K562 (cell line): ENCODE data around the gene ZNF219. TPM values are rescaled to one million over a fixed set of nuclear protein-coding genes. Genes with fewer than 3 reads are reported as not detected.

Source experiments
- ATAC-seq: fragments of 200-7000 bp; cut with Tn5 transposase; 3 replicates; pipeline ENCODE4 v1.9.1; 2020; ENCODE audit warnings: moderate library complexity
- BruUV-seq: library from RNA; stranded (reverse); fragments of 400-500 nt; replicated peaks from 2 replicates; lab custom pipeline; 2021; lab: Mats Ljungman, UMichigan
- CTCF ChIA-PET: fragments of 300-600 bp; formaldehyde crosslinking; extraction: SDS; loops from one replicate; lab custom pipeline; 2021; ENCODE audit warnings: low intra/inter-chr PET ratio; lab: Yijun Ruan, JAX
- POLR2A ChIA-PET: fragments of 300-600, 350-650 bp; sonication (Branson Sonifier 250); formaldehyde crosslinking; extraction: SDS; loops from one replicate; lab custom pipeline; 2021; ENCODE audit warnings: antibody characterized with exemption, inconsistent platforms; lab: Yijun Ruan, JAX
- DNase-seq, 4 experiments: peaks; one replicate each; pipeline versions ENCODE4 v3.0.0 to v3.0.0-alpha.2; 2011 to 2018; ENCODE audit warnings: low spot score in 3 of 4, mixed read lengths in 3 of 4; ENCODE audit errors: extremely low read depth in 1 of 4
- FAIRE-seq: peaks from 2 replicates; lab custom pipeline; 2011; peaks lifted over from hg19 to GRCh38; lab: Jason Lieb, UNC
- H2AFZ ChIP-seq: 2 replicates; pipeline ENCODE4 v1.6.0; 2011; ENCODE audit warnings: low read depth, low read length, control low read depth, inconsistent platforms
- H3K27ac ChIP-seq: fragments of 200-600 bp; 3 replicates; pipeline ENCODE4 v1.8.0; 2011; ENCODE audit warnings: low read depth, mild to moderate bottlenecking, control low read depth, inconsistent platforms, low read length, moderate library complexity, mixed read lengths; ENCODE audit errors: extremely low read depth
- H3K27me3 ChIP-seq, 2 experiments: fragments of 300-600 bp in 1 of 2; 2 replicates in 1 of 2; 3 replicates in 1 of 2; pipeline versions ENCODE4 v1.6.0 to v1.8.0; 2011; ENCODE audit warnings: inconsistent platforms in 2 of 2, low read length in 2 of 2, mild to moderate bottlenecking in 1 of 2, mixed read lengths in 1 of 2, moderate library complexity in 1 of 2; ENCODE audit not compliant: control insufficient read depth in 2 of 2, insufficient read depth in 2 of 2
- H3K36me3 ChIP-seq: fragments of 300-600 bp; 3 replicates; pipeline ENCODE4 v1.8.0; 2011; ENCODE audit warnings: mild to moderate bottlenecking, low read length, inconsistent platforms; ENCODE audit not compliant: control insufficient read depth, insufficient read depth
- H3K4me1 ChIP-seq, 2 experiments: fragments of 200-600 bp in 1 of 2; replicated peaks in 1 of 2; 2 replicates in 1 of 2; 3 replicates in 1 of 2; pipeline versions ENCODE4 v1.5.1 to v1.8.0; 2011; ENCODE audit warnings: inconsistent platforms in 2 of 2, low read length in 2 of 2, mild to moderate bottlenecking in 1 of 2, mixed read lengths in 1 of 2, moderate library complexity in 1 of 2; ENCODE audit not compliant: control insufficient read depth in 2 of 2, insufficient read depth in 2 of 2
- H3K4me2 ChIP-seq: 2 replicates; pipeline ENCODE4 v1.6.1; 2011; ENCODE audit warnings: low read length, control low read depth, inconsistent platforms, mixed read lengths; ENCODE audit not compliant: insufficient read depth
- H3K4me3 ChIP-seq: fragments of 200-600 bp; sonication (generic), shearing (Covaris generic); 2 replicates; pipeline ENCODE4 v1.5.1; 2016; ENCODE audit warnings: control low read depth, inconsistent platforms
- H3K79me2 ChIP-seq: fragments of 200-600 bp; 3 replicates; pipeline ENCODE4 v1.8.0; 2011; ENCODE audit warnings: low read length, inconsistent platforms; ENCODE audit not compliant: control insufficient read depth, insufficient read depth
- H3K9ac ChIP-seq, 2 experiments: 2 replicates each; pipeline versions ENCODE4 v1.6.0 to v1.6.1; 2011; ENCODE audit warnings: low read depth in 2 of 2, low read length in 2 of 2, control low read depth in 1 of 2, inconsistent platforms in 1 of 2, mild to moderate bottlenecking in 1 of 2, mixed read lengths in 1 of 2; ENCODE audit not compliant: insufficient read depth in 1 of 2
- H3K9me1 ChIP-seq: one replicate; pipeline ENCODE4 v1.6.0; 2011; ENCODE audit warnings: inconsistent platforms, mild to moderate bottlenecking, low read length, moderate library complexity; ENCODE audit not compliant: control insufficient read depth, insufficient read depth
- H3K9me3 ChIP-seq: replicated peaks from 2 replicates; pipeline ENCODE4 v1.5.1; 2011; ENCODE audit warnings: low read depth, low read length, inconsistent platforms; ENCODE audit not compliant: control insufficient read depth, insufficient read depth
- H4K20me1 ChIP-seq: replicated peaks from 2 replicates; pipeline ENCODE4 v1.6.1; 2011; ENCODE audit warnings: low read length, inconsistent platforms, mixed read lengths; ENCODE audit not compliant: control insufficient read depth, insufficient read depth
- ESRRA ChIP-seq: fragments of 450-650 bp; IDR thresholded peaks from 2 replicates; pipeline ENCODE4 v1.6.1; 2014; ENCODE audit warnings: low read depth, mild to moderate bottlenecking, moderate library complexity, borderline replicate concordance
- NFIC ChIP-seq: fragments of 450-650 bp; IDR thresholded peaks from 2 replicates; pipeline ENCODE4 v1.6.1; 2017; ENCODE audit warnings: mild to moderate bottlenecking, inconsistent platforms
- NR2C1 ChIP-seq, 2 experiments: fragments of 450-650 bp; IDR thresholded peaks; 2 replicates each; pipeline ENCODE4 v1.6.1; 2017; ENCODE audit warnings: mild to moderate bottlenecking in 2 of 2, antibody characterized with exemption in 1 of 2, inconsistent platforms in 1 of 2, missing compliant biosample characterization in 1 of 2, missing genetic modification characterization in 1 of 2
- RBM17 ChIP-seq: fragments of 200-400 bp; formaldehyde crosslinking; IDR thresholded peaks from 2 replicates; pipeline ENCODE4 v1.6.1; 2017; ENCODE audit warnings: low read depth, mild to moderate bottlenecking, low read length, borderline replicate concordance
- WHSC1 ChIP-seq: IDR thresholded peaks from one replicate; pipeline ENCODE4 v1.6.1; 2012; ENCODE audit warnings: low read length, control low read depth, inconsistent platforms
- WGBS: fragments of 100-300 bp; shearing (Covaris generic); methylation state at CpG from one replicate; pipeline ENCODE4 v1.1.6; 2016; ENCODE audit warnings: low coverage, mixed read lengths; ENCODE audit not compliant: insufficient coverage; ENCODE audit errors: missing lambda C conversion rate; 5-methylcytosine and 5-hydroxymethylcytosine counted together
- in situ Hi-C: fragments of 300-500 bp; cut with MboI; formaldehyde crosslinking; loops from 4 replicates; pipeline ENCODE4 v1.15.0; 2018; ENCODE audit warnings: inconsistent platforms, mixed read lengths
- intact Hi-C: fragments of 100-400 bp; cut with micrococcal nuclease; formaldehyde crosslinking; loops from 2 replicates; pipeline ENCODE4 v1.14.2; 2022
- polyA plus RNA-seq, 8 experiments: library from polyadenylated mRNA; depleted of rRNA in 4 of 8; stranded (reverse) in 5 of 8; unstranded in 3 of 8; fragments of >200 nt; fragmentation: Nextera tagmentation in 2 of 8; fragmentation: Illumina TruSeq in 1 of 8; extraction: Ambion mirVana in 2 of 8; extraction: Trizol in 1 of 8; gene quantifications; 2 replicates each; pipeline versions ENCODE4 v1.2.1 to v1.2.3, GENCODE V29; 2011 to 2014; ENCODE audit warnings: inconsistent platforms in 1 of 8, missing spikeins in 1 of 8
- total RNA-seq, 7 experiments: library from RNA; depleted of rRNA in 6 of 7; stranded (reverse); fragments of >200 nt in 6 of 7; fragmentation: Illumina TruSeq in 2 of 7; extraction: Trizol in 2 of 7; gene quantifications; 2 replicates each; pipeline versions ENCODE4 v1.2.1 to v1.2.3, GENCODE V29; 2011 to 2021; ENCODE audit warnings: low replicate concordance in 1 of 7
- TF ChIP-seq, protein P1 (sequence below): fragments of 250-450 bp; sonication (Bioruptor Pico); IDR thresholded peaks from 2 replicates; pipeline ENCODE4 v1.9.0; 2021; ENCODE audit warnings: mild to moderate bottlenecking, inconsistent platforms

The ZNF219 gene
- total and polyA plus RNA-seq, 9 of the 15 experiments (the other 6 are each of a cell fraction or from before 2014, with no cell fraction given) = 0.29 to 10.6 (median 2.8) TPM

DNA sequence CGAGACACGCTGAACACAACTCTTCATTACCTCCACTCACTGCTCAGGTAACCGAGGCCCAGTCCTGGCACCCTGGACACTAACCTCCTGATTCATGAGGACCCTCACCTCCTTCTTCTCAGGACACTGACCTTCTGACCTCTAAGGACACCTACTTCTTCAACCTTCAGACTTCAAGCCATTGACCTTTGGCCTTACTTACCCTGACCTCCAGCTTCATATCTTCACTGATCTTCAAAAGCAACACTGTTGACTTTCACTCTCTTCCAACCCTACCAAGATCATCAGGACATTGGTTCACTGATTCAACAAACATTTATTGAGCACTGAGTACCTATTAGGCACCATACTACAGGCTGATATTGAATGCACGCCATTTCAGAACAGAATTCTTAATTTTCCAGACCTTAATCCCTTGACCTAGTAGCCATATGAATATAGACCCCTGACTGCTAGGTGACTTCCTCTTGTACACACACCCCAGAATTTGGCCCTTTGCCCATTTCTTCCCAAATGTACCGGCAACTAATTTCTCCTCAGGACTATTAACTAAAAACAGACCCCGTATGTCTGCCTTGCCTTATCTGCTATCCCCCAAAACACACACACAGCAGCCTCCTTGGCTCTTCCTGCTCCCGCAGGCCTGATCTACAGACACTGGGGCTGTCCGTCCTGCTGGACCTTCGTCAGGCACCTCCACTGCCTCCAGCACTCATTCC lies 22.6 kb downstream of the ZNF219 start:
- Histone ChIP-seq H3K9ac (no peak overlapping the region), H3K4me3 (no peak overlapping the region), H4K20me1 (no peaks in the 10 kb centered on the region), H3K79me2 (no peaks in the 10 kb centered on the region), H3K4me1 (peaks cover 0 to 18% of the 10 kb centered on the region in 2 experiments; a peak in 3 of 5 replicates), H3K27me3 (no peaks in the 10 kb centered on the region), H3K9me3 (no peaks in the 10 kb centered on the region), H3K4me2 (no peak overlapping the region), H3K27ac (no peak overlapping the region), H3K36me3 (no peaks in the 10 kb centered on the region), H3K9me1 (no peaks in the 10 kb centered on the region), H2AFZ (no peak overlapping the region)
- peak; percentile 64 for TF ChIP-seq NFIC
- no peak for TF ChIP-seq WHSC1
- peak; percentile 51 for TF ChIP-seq NR2C1 (IDR thresholded peaks at IDR 0.05)
- peak; percentile 49; the same call in 1 of the 2 replicates for TF ChIP-seq NR2C1 (tag; IDR thresholded peaks at IDR 0.05)
- peak; percentile 66; the same call in 1 of the 2 replicates for TF ChIP-seq ESRRA
- no peak for TF ChIP-seq RBM17
- TF ChIP-seq, protein P1, sequence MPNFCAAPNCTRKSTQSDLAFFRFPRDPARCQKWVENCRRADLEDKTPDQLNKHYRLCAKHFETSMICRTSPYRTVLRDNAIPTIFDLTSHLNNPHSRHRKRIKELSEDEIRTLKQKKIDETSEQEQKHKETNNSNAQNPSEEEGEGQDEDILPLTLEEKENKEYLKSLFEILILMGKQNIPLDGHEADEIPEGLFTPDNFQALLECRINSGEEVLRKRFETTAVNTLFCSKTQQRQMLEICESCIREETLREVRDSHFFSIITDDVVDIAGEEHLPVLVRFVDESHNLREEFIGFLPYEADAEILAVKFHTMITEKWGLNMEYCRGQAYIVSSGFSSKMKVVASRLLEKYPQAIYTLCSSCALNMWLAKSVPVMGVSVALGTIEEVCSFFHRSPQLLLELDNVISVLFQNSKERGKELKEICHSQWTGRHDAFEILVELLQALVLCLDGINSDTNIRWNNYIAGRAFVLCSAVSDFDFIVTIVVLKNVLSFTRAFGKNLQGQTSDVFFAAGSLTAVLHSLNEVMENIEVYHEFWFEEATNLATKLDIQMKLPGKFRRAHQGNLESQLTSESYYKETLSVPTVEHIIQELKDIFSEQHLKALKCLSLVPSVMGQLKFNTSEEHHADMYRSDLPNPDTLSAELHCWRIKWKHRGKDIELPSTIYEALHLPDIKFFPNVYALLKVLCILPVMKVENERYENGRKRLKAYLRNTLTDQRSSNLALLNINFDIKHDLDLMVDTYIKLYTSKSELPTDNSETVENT (CRISPR knock-in tag) = no peak
- intact Hi-C loops (no loop called here), in situ Hi-C loops (no loop called here)
- WGBS = 48% methylated on average over 5 of the region's 9 CpGs
- ChIA-PET CTCF (no interaction called here), POLR2A (no interaction called here)
- BruUV-seq = no TSS peak
- FAIRE-seq (no peak), DNase-seq (no peak), ATAC-seq (no peak)
